HepG2 (cell line): ENCODE measurements around the gene PRR11. TPM values are rescaled to one million over a fixed set of nuclear protein-coding genes. Genes with fewer than 3 reads are reported as not detected.

Source experiments
- DMTF1 ChIP-seq: sonication (generic); formaldehyde crosslinking; IDR thresholded peaks from 2 replicates; pipeline ENCODE4 v1.4.0; 2020; ENCODE audit warnings: mild to moderate bottlenecking, missing genetic modification reagents
- ELF4 ChIP-seq: sonication (generic); formaldehyde crosslinking; IDR thresholded peaks from 2 replicates; pipeline ENCODE4 v1.5.0; 2020; ENCODE audit warnings: missing genetic modification reagents, mild to moderate bottlenecking, moderate library complexity, borderline replicate concordance
- FOXP1 ChIP-seq, 2 experiments: fragments of 450-650 bp in 1 of 2; IDR thresholded peaks; 2 replicates each; pipeline ENCODE4 v1.6.1; 2017 to 2018; ENCODE audit warnings: antibody characterized with exemption in 1 of 2
- HOXA5 ChIP-seq: sonication (generic); formaldehyde crosslinking; IDR thresholded peaks from 2 replicates; pipeline ENCODE4 v1.4.0; 2020; ENCODE audit warnings: missing genetic modification reagents
- MTA1 ChIP-seq: sonication (generic); formaldehyde crosslinking; IDR thresholded peaks from 2 replicates; pipeline ENCODE4 v1.4.0; 2020; ENCODE audit warnings: missing genetic modification reagents, mild to moderate bottlenecking, borderline replicate concordance
- MXI1 ChIP-seq: IDR thresholded peaks from 3 replicates; pipeline ENCODE4 v1.6.1; 2012; ENCODE audit warnings: low read depth, low read length, inconsistent platforms, borderline replicate concordance
- PLRG1 ChIP-seq: fragments of 450-650 bp; conservative IDR thresholded peaks from 2 replicates; pipeline ENCODE4 v1.6.1; 2016
- REXO4 ChIP-seq: sonication (generic); formaldehyde crosslinking; IDR thresholded peaks from 2 replicates; pipeline ENCODE4 v1.8.0; 2022; ENCODE audit warnings: missing genetic modification reagents, mild to moderate bottlenecking, borderline replicate concordance
- SIN3A ChIP-seq: IDR thresholded peaks from 2 replicates; pipeline ENCODE4 v1.6.1; 2011; ENCODE audit warnings: low read depth, mild to moderate bottlenecking, control low read depth, low read length, borderline replicate concordance
- SIX1 ChIP-seq: sonication (generic); formaldehyde crosslinking; IDR thresholded peaks from 2 replicates; pipeline ENCODE4 v1.4.0; 2020; ENCODE audit warnings: missing genetic modification reagents, borderline replicate concordance
- TAF1 ChIP-seq: sonication (generic); formaldehyde crosslinking; IDR thresholded peaks from 2 replicates; pipeline ENCODE4 v1.4.0; 2020; ENCODE audit warnings: missing genetic modification reagents
- U2AF1 ChIP-seq: fragments of 200-400 bp; formaldehyde crosslinking; optimal IDR thresholded peaks from 2 replicates; pipeline ENCODE3; 2017; ENCODE audit warnings: mild to moderate bottlenecking, low read depth, low read length
- YY1 ChIP-seq: IDR thresholded peaks from 2 replicates; pipeline ENCODE4 v1.6.1; 2011; ENCODE audit warnings: low read length, low read depth, moderate library complexity, mild to moderate bottlenecking; ENCODE audit not compliant: insufficient read depth, insufficient replicate concordance
- ZBTB39 ChIP-seq: sonication (generic); formaldehyde crosslinking; IDR thresholded peaks from 2 replicates; pipeline ENCODE4 v1.5.0; 2020; ENCODE audit warnings: missing genetic modification reagents
- ZBTB7B ChIP-seq: sonication (generic); formaldehyde crosslinking; IDR thresholded peaks from 2 replicates; pipeline ENCODE4 v1.4.0; 2020; ENCODE audit warnings: missing genetic modification reagents
- ZFP1 ChIP-seq: IDR thresholded peaks from 2 replicates; pipeline ENCODE4 v1.6.1; 2016
- ZMAT3 ChIP-seq: sonication (generic); formaldehyde crosslinking; conservative IDR thresholded peaks from 2 replicates; pipeline ENCODE4 v1.7.0; 2021; ENCODE audit warnings: missing genetic modification reagents
- ZNF3 ChIP-seq: IDR thresholded peaks from 2 replicates; pipeline ENCODE4 v1.7.0; 2017; ENCODE audit warnings: inconsistent platforms
- ZNF331 ChIP-seq: sonication (generic); formaldehyde crosslinking; IDR thresholded peaks from 2 replicates; pipeline ENCODE4 v1.4.0; 2020; ENCODE audit warnings: missing genetic modification reagents
- ZNF432 ChIP-seq: sonication (generic); formaldehyde crosslinking; IDR thresholded peaks from 2 replicates; pipeline ENCODE4 v1.5.0; 2020; ENCODE audit warnings: missing genetic modification reagents, mild to moderate bottlenecking, borderline replicate concordance
- ZNF816 ChIP-seq: sonication (generic); formaldehyde crosslinking; IDR thresholded peaks from 2 replicates; pipeline ENCODE4 v1.8.0; 2022; ENCODE audit warnings: missing genetic modification reagents, mild to moderate bottlenecking, borderline replicate concordance
- polyA plus RNA-seq, 8 experiments: library from polyadenylated mRNA; depleted of rRNA in 3 of 8; stranded (reverse) in 7 of 8; unstranded in 1 of 8; fragments of >200 nt; fragmentation: Illumina TruSeq in 4 of 8; extraction: Trizol in 4 of 8; gene quantifications; 2 replicates each; pipeline versions ENCODE4 v1.2.1 to v1.2.3, GENCODE V29; 2011 to 2016; ENCODE audit warnings: low read depth in 4 of 8, missing spikeins in 1 of 8, mixed read lengths in 1 of 8; ENCODE audit not compliant: insufficient read depth in 1 of 8
- total RNA-seq, 5 experiments: library from RNA; depleted of rRNA; stranded (reverse); fragments of >200 nt; fragmentation: Illumina TruSeq; extraction: Trizol; gene quantifications; 2 replicates each; pipeline ENCODE4 v1.2.3, GENCODE V29; 2016; ENCODE audit warnings: low read depth in 1 of 5
- TF ChIP-seq, protein P1 (sequence below), 2 experiments: IDR thresholded peaks; 2 replicates each; pipeline ENCODE4 v1.6.1; 2011 to 2012; ENCODE audit warnings: low read length in 2 of 2, borderline replicate concordance in 1 of 2, low read depth in 1 of 2, mild to moderate bottlenecking in 1 of 2, moderate library complexity in 1 of 2

Gene PRR11
- total and polyA plus RNA-seq, 2 of the 13 experiments (the other 11 are each of a cell fraction or from before 2014, with no cell fraction given), result 35.7 to 39.2 TPM

GRCh38 chr17:59220328-59221158, 65.0 kb downstream of the PRR11 start, which contains the start of gene GDPD1 (continued):
- TF ChIP-seq, protein P1, sequence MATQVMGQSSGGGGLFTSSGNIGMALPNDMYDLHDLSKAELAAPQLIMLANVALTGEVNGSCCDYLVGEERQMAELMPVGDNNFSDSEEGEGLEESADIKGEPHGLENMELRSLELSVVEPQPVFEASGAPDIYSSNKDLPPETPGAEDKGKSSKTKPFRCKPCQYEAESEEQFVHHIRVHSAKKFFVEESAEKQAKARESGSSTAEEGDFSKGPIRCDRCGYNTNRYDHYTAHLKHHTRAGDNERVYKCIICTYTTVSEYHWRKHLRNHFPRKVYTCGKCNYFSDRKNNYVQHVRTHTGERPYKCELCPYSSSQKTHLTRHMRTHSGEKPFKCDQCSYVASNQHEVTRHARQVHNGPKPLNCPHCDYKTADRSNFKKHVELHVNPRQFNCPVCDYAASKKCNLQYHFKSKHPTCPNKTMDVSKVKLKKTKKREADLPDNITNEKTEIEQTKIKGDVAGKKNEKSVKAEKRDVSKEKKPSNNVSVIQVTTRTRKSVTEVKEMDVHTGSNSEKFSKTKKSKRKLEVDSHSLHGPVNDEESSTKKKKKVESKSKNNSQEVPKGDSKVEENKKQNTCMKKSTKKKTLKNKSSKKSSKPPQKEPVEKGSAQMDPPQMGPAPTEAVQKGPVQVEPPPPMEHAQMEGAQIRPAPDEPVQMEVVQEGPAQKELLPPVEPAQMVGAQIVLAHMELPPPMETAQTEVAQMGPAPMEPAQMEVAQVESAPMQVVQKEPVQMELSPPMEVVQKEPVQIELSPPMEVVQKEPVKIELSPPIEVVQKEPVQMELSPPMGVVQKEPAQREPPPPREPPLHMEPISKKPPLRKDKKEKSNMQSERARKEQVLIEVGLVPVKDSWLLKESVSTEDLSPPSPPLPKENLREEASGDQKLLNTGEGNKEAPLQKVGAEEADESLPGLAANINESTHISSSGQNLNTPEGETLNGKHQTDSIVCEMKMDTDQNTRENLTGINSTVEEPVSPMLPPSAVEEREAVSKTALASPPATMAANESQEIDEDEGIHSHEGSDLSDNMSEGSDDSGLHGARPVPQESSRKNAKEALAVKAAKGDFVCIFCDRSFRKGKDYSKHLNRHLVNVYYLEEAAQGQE (IDR thresholded peaks at IDR 0.05; ENCODE audit: borderline replicate concordance in 1 of 2, low read depth in 1 of 2, low read length in 2 of 2), result peak in 1 of 2 experiments; percentile 10; a peak in 1 of 4 replicates
- TF ChIP-seq YY1 (peak; percentile 80), U2AF1 (peak; percentile 91), ELF4 (CRISPR knock-in tag) (no peak), ZMAT3 (CRISPR knock-in tag) (peak; percentile 75; the same call in 1 of the 2 replicates), HOXA5 (peak; percentile 54; the same call in 1 of the 2 replicates), DMTF1 (0 out of 2 replicates have a peak, but pooled peaks have one; percentile 55), MXI1 (peak; percentile 50; the same call in 1 of the 3 replicates), TAF1 (CRISPR knock-in tag) (peak; percentile 69), PLRG1 (no peak), ZNF816 (no peak), SIX1 (CRISPR knock-in tag) (no peak), REXO4 (CRISPR knock-in tag) (no peak), MTA1 (CRISPR knock-in tag) (peak; percentile 73; the same call in 1 of the 2 replicates), ZBTB39 (CRISPR knock-in tag) (no peak), ZBTB7B (CRISPR knock-in tag) (peak; percentile 81; the same call in 1 of the 2 replicates), FOXP1 (IDR thresholded peaks at IDR 0.05) (no peak), FOXP1 (CRISPR knock-in tag; IDR thresholded peaks at IDR 0.05) (no peak), ZNF331 (CRISPR knock-in tag) (no peak; the same call in 1 of the 2 replicates), ZNF3 (CRISPR knock-in tag) (peak; percentile 13; the same call in 1 of the 2 replicates), ZFP1 (CRISPR knock-in tag) (no peak), ZNF432 (CRISPR knock-in tag) (no peak), SIN3A (no peak)
